Activated effector memory CD4-positive, alpha-beta T cell treated with Interleukin-2 at 50 U/mL for 16 hours (primary cell): ENCODE results near the gene SMARCC2.
"Not testable (repeated sequence)": the region's sequence is repeated elsewhere in the genome, so short reads cannot be mapped to it uniquely, and the experiment has no call there.

ENCODE experiments used
- DNase-seq: peaks from one replicate; pipeline ENCODE4 v3.0.0-alpha.2; 2020

Gene SMARCC2

GRCh38 chr12:56162468-56163290 is 26.6 kb downstream of the SMARCC2 start:
- no peak for DNase-seq

- no peak for DNase-seq
These were observed 27.5 kb downstream of the SMARCC2 start for GRCh38 chr12:56161690-56162351.

GRCh38 chr12:56160894-56161689 is 28.2 kb downstream of the SMARCC2 start:
- DNase-seq, result no peak

- DNase-seq, result peak; percentile 49
These were observed 29.0 kb downstream of the SMARCC2 start for GRCh38 chr12:56160193-56160763.

GRCh38 chr12:56159482-56160192 is 29.6 kb downstream of the SMARCC2 start:
- DNase-seq, result no peak

GRCh38 chr12:56158926-56159461 is 30.3 kb downstream of the SMARCC2 start:
- no peak for DNase-seq

- DNase-seq, result peak; percentile 83
These were observed 31.0 kb downstream of the SMARCC2 start, which contains the start of gene MYL6 for GRCh38 chr12:56158029-56158925. Gene MYL6 (plus strand): TSS chr12:56158359. CDS start chr12:56158402, 43 bp downstream.

- peak; percentile 57 for DNase-seq
These were observed 31.9 kb downstream of the SMARCC2 start for GRCh38 chr12:56157201-56158028.

GRCh38 chr12:56156464-56157200 is 32.7 kb downstream of the SMARCC2 start:
- not testable (repeated sequence) for DNase-seq

- DNase-seq, result no peak
These were observed 33.9 kb downstream of the SMARCC2 start for GRCh38 chr12:56155256-56155845.

GRCh38 chr12:56154818-56155217 is 34.5 kb downstream of the SMARCC2 start:
- DNase-seq, result no peak

- no peak for DNase-seq
These were observed 35.0 kb downstream of the SMARCC2 start for GRCh38 chr12:56154246-56154771.

GRCh38 chr12:56153678-56154065 is 35.6 kb downstream of the SMARCC2 start:
- DNase-seq, result no peak

GRCh38 chr12:56152756-56153677 is 36.3 kb downstream of the SMARCC2 start:
- no peak for DNase-seq

- peak; percentile 89 for DNase-seq
These were observed 37.0 kb downstream of the SMARCC2 start, which contains the start of gene MYL6B for GRCh38 chr12:56152132-56152755. Gene MYL6B (plus strand): TSS chr12:56152587. CDS start chr12:56153919, 1,332 bp downstream.

- DNase-seq, result peak; percentile 62
These were observed 37.6 kb downstream of the SMARCC2 start for GRCh38 chr12:56151672-56152131.

GRCh38 chr12:56150563-56150962 is 38.7 kb downstream of the SMARCC2 start:
- DNase-seq, result no peak
